Mesenteric fat pad (tissue), 1 donor: ENCODE measurements around the gene MMEL1. TPM values are rescaled to one million over a fixed set of nuclear protein-coding genes. Genes with fewer than 3 reads are reported as not detected.
A peak's percentile ranks its signal among the peaks of the same experiment; 100 is the strongest.
"Not testable (repeated sequence)": the region's sequence is repeated elsewhere in the genome, so short reads cannot be mapped to it uniquely, and the experiment has no call there.

Source experiments
- DNase-seq: peaks from one replicate; pipeline ENCODE4 v3.0.0-alpha.2; 2020; ENCODE audit warnings: low spot score
- total RNA-seq: library from RNA; stranded (reverse); fragmentation: NEBNext Ultra II Directional; extraction: Animal tissue kit (Norgen Biotek cat#: 25700); gene quantifications from one replicate; pipeline ENCODE4 v1.2.1, GENCODE V29; 2021
- donor health status: DM: yes; HTN: yes; CAD: no.

Gene MMEL1
- total RNA-seq, 1 donor from 2014 or later, result 3.2 TPM

GRCh38 chr1:2558861-2559260 lies 74.0 kb downstream of the MMEL1 start:
- no peak for DNase-seq

- no peak for DNase-seq
These were observed 74.4 kb downstream of the MMEL1 start for GRCh38 chr1:2558420-2558819.

- DNase-seq, result no peak
These were observed 75.1 kb downstream of the MMEL1 start for GRCh38 chr1:2557482-2558400.

GRCh38 chr1:2556678-2557481 lies 75.9 kb downstream of the MMEL1 start:
- DNase-seq, result no peak

GRCh38 chr1:2556277-2556677 lies 76.5 kb downstream of the MMEL1 start, which contains the start of gene TNFRSF14:
Gene TNFRSF14 (plus strand): TSS chr1:2556371. CDS start chr1:2556665, 294 bp downstream.
- DNase-seq, result no peak

GRCh38 chr1:2555634-2556276 lies 77.1 kb downstream of the MMEL1 start:
- DNase-seq, result peak; percentile 96

- no peak for DNase-seq
These were observed 78.0 kb downstream of the MMEL1 start for GRCh38 chr1:2554621-2555387.

- no peak for DNase-seq
These were observed 78.8 kb downstream of the MMEL1 start for GRCh38 chr1:2553871-2554620.

- not testable (repeated sequence) for DNase-seq
These were observed 79.7 kb downstream of the MMEL1 start for GRCh38 chr1:2553076-2553475.

GRCh38 chr1:2552189-2552588 lies 80.6 kb downstream of the MMEL1 start:
- no peak for DNase-seq

- DNase-seq, result not testable (repeated sequence)
These were observed 81.3 kb downstream of the MMEL1 start for GRCh38 chr1:2551544-2551943.

GRCh38 chr1:2550309-2550861 lies 82.4 kb downstream of the MMEL1 start:
- DNase-seq, result not testable (repeated sequence)

GRCh38 chr1:2549367-2550029 lies 83.3 kb downstream of the MMEL1 start:
- DNase-seq, result not testable (repeated sequence)

- DNase-seq, result no peak
These were observed 84.7 kb downstream of the MMEL1 start for GRCh38 chr1:2548068-2548589.

GRCh38 chr1:2547210-2548067 lies 85.4 kb downstream of the MMEL1 start:
- no peak for DNase-seq

GRCh38 chr1:2546515-2547209 lies 86.2 kb downstream of the MMEL1 start:
- DNase-seq, result peak; percentile 93
